Sigmoid colon (tissue), 7 donors: ENCODE measurements around the gene FAM107A. TPM values are rescaled to one million over a fixed set of nuclear protein-coding genes. Genes with fewer than 3 reads are reported as not detected.

Source experiments
- DNase-seq: peaks from one replicate; pipeline ENCODE4 v3.0.0-alpha.2; 2019
- H3K27ac ChIP-seq, 4 donors: fragments of 200-600 bp; sonication (generic); one replicate each; pipeline ENCODE4 v1.5.1; 2016 to 2019; ENCODE audit warnings: mild to moderate bottlenecking in 1 of 4
- H3K27me3 ChIP-seq, 3 donors: fragments of 200-600 bp; sonication (generic); one replicate each; pipeline ENCODE4 v1.5.1; 2019; ENCODE audit warnings: mild to moderate bottlenecking in 1 of 3
- H3K36me3 ChIP-seq, 4 donors: fragments of 200-600 bp; sonication (generic); one replicate each; pipeline ENCODE4 v1.5.1; 2016 to 2019
- H3K4me1 ChIP-seq, 4 donors: fragments of 200-600 bp; sonication (generic); one replicate each; pipeline ENCODE4 v1.5.1; 2017 to 2019
- H3K4me3 ChIP-seq, 4 donors: fragments of 200-600 bp; sonication (generic); one replicate each; pipeline ENCODE4 v1.5.1; 2017 to 2019; ENCODE audit warnings: mild to moderate bottlenecking in 2 of 4, moderate library complexity in 1 of 4
- H3K9me3 ChIP-seq, 4 donors: fragments of 200-600 bp in 3 of 4; sonication (generic) in 3 of 4; one replicate each; pipeline versions ENCODE4 v1.5.1 to v1.6.1; 2013 to 2019
- EP300 ChIP-seq, 4 donors: sonication (generic); formaldehyde crosslinking; IDR thresholded peaks; one replicate each; pipeline ENCODE4 v1.6.1; 2017; ENCODE audit warnings: antibody characterized with exemption in 4 of 4
- POLR2A ChIP-seq, 2 donors: fragments of 450-650 bp; IDR thresholded peaks; one replicate each; pipeline ENCODE4 v1.6.1; 2016; ENCODE audit warnings: antibody characterized with exemption in 2 of 2, mild to moderate bottlenecking in 2 of 2, moderate library complexity in 2 of 2
- POLR2AphosphoS5 ChIP-seq, 4 donors: sonication (generic); formaldehyde crosslinking; IDR thresholded peaks; one replicate each; pipeline ENCODE4 v1.6.1; 2017; ENCODE audit warnings: antibody characterized with exemption in 4 of 4
- WGBS, 2 donors: extraction: QIAGEN DNeasy Blood & Tissue Kit; methylation state at CpG; one replicate each; pipeline ENCODE4 v1.1.7; 2013; 5-methylcytosine and 5-hydroxymethylcytosine counted together
- intact Hi-C: fragments of 100-400 bp; cut with DNase I; formaldehyde crosslinking; loops from one replicate; pipeline ENCODE4 v1.15.1; 2023
- polyA plus RNA-seq, 3 donors: library from polyadenylated mRNA; stranded (reverse); fragments of 200-250 nt; gene quantifications; one replicate each; pipeline ENCODE4 v1.2.3, GENCODE V29; 2013
- total RNA-seq, 4 donors: library from RNA; depleted of rRNA; stranded (reverse); fragments of >200 nt; gene quantifications; one replicate each; pipeline ENCODE4 v1.1.0, GENCODE V29; 2016
- TF ChIP-seq, protein P1 (sequence below), 4 experiments: fragments of 450-650 bp in 3 of 4; fragments of 200-600 bp in 1 of 4; IDR thresholded peaks; one replicate each; pipeline ENCODE4 v1.5.1; 2016 to 2019; ENCODE audit warnings: antibody characterized with exemption in 4 of 4, mild to moderate bottlenecking in 3 of 4, moderate library complexity in 2 of 4
- donor health status: healthy with polysubstance abuse.
- donor health status: Bipolar disorder and iron deficiency.
- donor health status: healthy.

The FAM107A gene
- total and polyA plus RNA-seq, 7 donors = 10.9 to 56.7 (median 32.7) TPM

DNA sequence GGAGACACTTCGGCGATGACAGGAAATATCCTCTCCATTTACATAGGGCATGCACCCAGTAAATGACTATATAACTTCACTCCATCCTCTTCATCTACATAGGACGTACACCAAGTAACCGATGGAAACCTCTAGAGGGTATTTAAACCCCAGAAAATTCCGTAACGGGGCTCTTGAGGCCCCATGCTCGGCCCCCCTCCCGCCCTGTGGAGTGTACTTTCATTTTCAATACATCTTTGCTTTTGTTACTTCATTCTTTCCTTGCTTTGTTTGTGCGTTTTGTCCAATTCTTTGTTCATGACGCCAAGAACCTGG is 7.5 kb upstream of the FAM107A start:
- TF ChIP-seq POLR2AphosphoS5 (IDR thresholded peaks at IDR 0.05) = peak in 1 of 4 donors; percentile 34
- TF ChIP-seq, protein P1, sequence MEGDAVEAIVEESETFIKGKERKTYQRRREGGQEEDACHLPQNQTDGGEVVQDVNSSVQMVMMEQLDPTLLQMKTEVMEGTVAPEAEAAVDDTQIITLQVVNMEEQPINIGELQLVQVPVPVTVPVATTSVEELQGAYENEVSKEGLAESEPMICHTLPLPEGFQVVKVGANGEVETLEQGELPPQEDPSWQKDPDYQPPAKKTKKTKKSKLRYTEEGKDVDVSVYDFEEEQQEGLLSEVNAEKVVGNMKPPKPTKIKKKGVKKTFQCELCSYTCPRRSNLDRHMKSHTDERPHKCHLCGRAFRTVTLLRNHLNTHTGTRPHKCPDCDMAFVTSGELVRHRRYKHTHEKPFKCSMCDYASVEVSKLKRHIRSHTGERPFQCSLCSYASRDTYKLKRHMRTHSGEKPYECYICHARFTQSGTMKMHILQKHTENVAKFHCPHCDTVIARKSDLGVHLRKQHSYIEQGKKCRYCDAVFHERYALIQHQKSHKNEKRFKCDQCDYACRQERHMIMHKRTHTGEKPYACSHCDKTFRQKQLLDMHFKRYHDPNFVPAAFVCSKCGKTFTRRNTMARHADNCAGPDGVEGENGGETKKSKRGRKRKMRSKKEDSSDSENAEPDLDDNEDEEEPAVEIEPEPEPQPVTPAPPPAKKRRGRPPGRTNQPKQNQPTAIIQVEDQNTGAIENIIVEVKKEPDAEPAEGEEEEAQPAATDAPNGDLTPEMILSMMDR (IDR thresholded peaks at IDR 0.05) = no peak
- TF ChIP-seq EP300 (IDR thresholded peaks at IDR 0.05) = peak in 1 of 4 donors; percentile 40
- no peak for TF ChIP-seq POLR2A (IDR thresholded peaks at IDR 0.05)
- intact Hi-C loops = no loop called here
- DNase-seq = no peak
- peaks cover 5 to 26% (median 12%) of the 10 kb centered on the region in 3 donors for H3K27me3 ChIP-seq
- peaks cover 0 to 23% (median 21%) of the 10 kb centered on the region in 4 donors for H3K4me1 ChIP-seq
- H3K9me3 ChIP-seq = no peaks in the 10 kb centered on the region
- H3K36me3 ChIP-seq = no peaks in the 10 kb centered on the region
- peak overlapping the region; percentile 76 to 82 (median 78) for H3K27ac ChIP-seq
- WGBS, 2 donors = 37% methylated on average over 10 of the region's 10 CpGs
- peak overlapping the region; percentile 36 to 59 (median 56) for H3K4me3 ChIP-seq

DNA sequence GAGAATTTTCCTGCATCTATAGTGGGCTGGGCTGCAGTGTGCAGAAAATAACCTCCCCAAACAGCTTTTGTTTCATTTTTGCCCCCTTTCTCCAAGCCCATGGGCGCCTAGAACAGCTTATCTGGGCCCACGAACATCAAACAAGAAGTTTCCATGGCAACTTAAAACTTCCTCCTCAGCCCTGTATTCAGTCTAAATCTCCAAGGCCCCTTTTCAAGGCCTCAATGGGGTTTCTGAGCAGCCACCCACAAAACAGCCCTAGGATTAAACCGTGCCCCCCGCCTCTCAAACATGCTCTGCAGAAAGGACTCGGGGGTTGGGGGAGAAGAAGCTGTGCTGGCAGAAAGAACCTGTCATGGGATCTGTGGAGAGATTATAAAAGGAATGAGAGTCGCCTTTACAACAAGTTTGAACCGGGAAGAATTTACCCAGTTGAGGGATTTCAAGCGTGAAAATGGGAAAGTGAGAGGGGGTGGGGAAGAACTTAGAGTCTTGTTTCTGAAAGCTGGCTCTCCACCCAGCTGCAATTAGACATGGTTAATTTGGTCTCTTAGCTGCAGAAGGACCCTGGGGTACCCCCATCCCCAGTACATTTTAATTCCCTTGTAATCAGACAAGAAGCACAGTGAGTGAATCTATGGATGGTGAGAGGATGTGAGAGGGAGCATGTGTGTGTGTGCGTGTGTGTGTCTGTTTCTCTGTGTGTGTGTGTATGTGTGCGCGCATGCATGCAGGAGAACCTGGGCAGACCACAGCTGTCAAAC is 4.3 kb upstream of the FAM107A start:
- TF ChIP-seq POLR2AphosphoS5 (IDR thresholded peaks at IDR 0.05) = no peak
- TF ChIP-seq, protein P1 (IDR thresholded peaks at IDR 0.05) = no peak
- TF ChIP-seq POLR2A (IDR thresholded peaks at IDR 0.05) = no peak
- no peak for TF ChIP-seq EP300 (IDR thresholded peaks at IDR 0.05)
- H3K9me3 ChIP-seq = no peaks in the 10 kb centered on the region
- intact Hi-C loops = no loop called here
- H3K27me3 ChIP-seq = peaks cover 0 to 11% (median 5%) of the 10 kb centered on the region in 3 donors
- H3K4me1 ChIP-seq = peaks cover 0 to 31% (median 24%) of the 10 kb centered on the region in 4 donors
- no peaks in the 10 kb centered on the region for H3K36me3 ChIP-seq
- H3K27ac ChIP-seq = no peak overlapping the region
- 66 to 69% methylated on average over 11 of the region's 11 CpGs for WGBS, 2 donors
- H3K4me3 ChIP-seq = no peak overlapping the region
- no peak for DNase-seq

DNA sequence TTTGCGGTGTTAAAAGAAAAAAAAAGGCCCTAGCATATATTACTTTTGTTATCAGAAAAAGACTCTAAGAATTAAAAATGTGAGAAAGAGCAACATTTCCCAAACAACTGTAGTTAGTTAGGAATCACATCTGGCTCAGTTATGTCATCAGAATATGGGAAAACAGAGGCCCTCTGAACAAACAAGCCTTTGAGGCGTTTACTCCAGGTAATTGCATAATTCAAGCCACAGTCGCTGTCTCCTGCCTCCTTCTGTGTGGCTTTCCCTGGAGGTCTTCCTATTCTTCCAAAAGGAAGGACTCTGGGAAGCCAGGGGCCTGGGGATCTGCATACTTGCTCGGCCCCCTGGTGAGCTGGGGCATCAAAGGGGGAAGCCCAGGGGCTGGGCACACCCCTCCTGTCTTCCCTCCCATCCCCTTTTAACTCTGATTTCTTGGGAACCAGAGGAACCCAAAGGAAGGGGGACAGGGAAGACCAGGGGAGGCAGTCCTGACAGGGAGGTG is 3.7 kb upstream of the FAM107A start:
- Histone ChIP-seq H3K36me3 (no peaks in the 10 kb centered on the region), H3K4me1 (peaks cover 0 to 26% (median 19%) of the 10 kb centered on the region in 4 donors), H3K4me3 (no peak overlapping the region), H3K9me3 (no peaks in the 10 kb centered on the region), H3K27ac (no peak overlapping the region), H3K27me3 (peaks cover 0 to 4% (median 0%) of the 10 kb centered on the region in 3 donors)
- TF ChIP-seq, protein P1 (IDR thresholded peaks at IDR 0.05) = no peak
- TF ChIP-seq POLR2AphosphoS5 (IDR thresholded peaks at IDR 0.05) = no peak
- TF ChIP-seq POLR2A (IDR thresholded peaks at IDR 0.05) = no peak
- no peak for TF ChIP-seq EP300 (IDR thresholded peaks at IDR 0.05)
- DNase-seq = no peak
- WGBS, 2 donors = 66 to 83% methylated on average over 4 of the region's 4 CpGs
- intact Hi-C loops = no loop called here

DNA sequence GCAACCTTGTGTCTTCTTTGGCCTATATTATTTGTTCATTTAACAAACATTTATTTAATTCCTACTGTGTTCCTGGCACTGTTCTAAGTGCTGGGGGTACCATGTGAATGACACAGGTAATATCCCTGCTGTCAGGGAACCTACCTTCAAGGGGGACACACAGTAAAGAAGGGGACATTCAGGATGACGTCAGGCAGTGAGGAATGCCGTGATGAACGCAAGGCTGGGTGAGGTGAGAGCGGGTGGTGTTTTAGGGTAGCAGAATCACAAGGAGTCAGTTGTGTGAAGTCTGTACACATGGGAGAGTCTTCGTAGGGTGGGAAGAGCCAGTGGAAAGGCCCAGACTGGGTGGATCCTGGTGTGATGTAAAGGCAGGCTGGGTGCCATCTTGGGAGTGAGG is 1.7 kb upstream of the FAM107A start:
- TF ChIP-seq EP300 (IDR thresholded peaks at IDR 0.05) (no peak), POLR2AphosphoS5 (IDR thresholded peaks at IDR 0.05) (no peak), POLR2A (IDR thresholded peaks at IDR 0.05) (no peak)
- TF ChIP-seq, protein P1 (IDR thresholded peaks at IDR 0.05) = no peak
- H3K4me1 ChIP-seq = peaks cover 0 to 15% (median 9%) of the 10 kb centered on the region in 4 donors

More for the DNA sequence above, 1.7 kb upstream of the FAM107A start:
- Histone ChIP-seq H3K9me3 (no peaks in the 10 kb centered on the region), H3K27ac (no peak overlapping the region), H3K4me3 (no peak overlapping the region), H3K36me3 (no peaks in the 10 kb centered on the region), H3K27me3 (no peaks in the 10 kb centered on the region)
- WGBS, 2 donors = 95 to 96% methylated on average over 5 of the region's 5 CpGs
- intact Hi-C loops = no loop called here
- no peak for DNase-seq
